A673 (cell line): ENCODE data around the gene PUM1. TPM values are rescaled to one million over a fixed set of nuclear protein-coding genes. Genes with fewer than 3 reads are reported as not detected.

Source experiments
- BruUV-seq: library from RNA; stranded (reverse); fragments of 400-500 nt; replicated peaks from 2 replicates; lab custom pipeline; 2021; lab: Mats Ljungman, UMichigan
- CTCF ChIA-PET: fragments of 300-600 bp; sonication (Branson Sonifier 250); formaldehyde crosslinking; loops from one replicate; lab custom pipeline; 2022; ENCODE audit warnings: antibody characterized with exemption; lab: Charles Lee
- POLR2A ChIA-PET: fragments of 300-600 bp; sonication (Branson Sonifier 250); formaldehyde crosslinking; loops from one replicate; lab custom pipeline; 2022; ENCODE audit warnings: antibody characterized with exemption; ENCODE audit not compliant: low non-redundant PET; lab: Charles Lee
- DNase-seq: peaks from one replicate; pipeline ENCODE4 v3.0.0-alpha.2; 2015; ENCODE audit warnings: low spot score
- H3K27ac ChIP-seq: fragments of 200-600 bp; sonication (generic); 2 replicates; pipeline ENCODE4 v1.5.1; 2016; ENCODE audit warnings: mixed run types, low read depth, mild to moderate bottlenecking, mixed read lengths, antibody characterized with exemption, low read length; ENCODE audit not compliant: poor library complexity, severe bottlenecking
- H3K27me3 ChIP-seq: fragments of 200-600 bp; sonication (generic); replicated peaks from 2 replicates; pipeline ENCODE4 v1.6.1; 2017; ENCODE audit warnings: mixed run types, low read depth, mild to moderate bottlenecking, mixed read lengths, antibody characterized with exemption, low read length; ENCODE audit not compliant: insufficient read depth, poor library complexity
- H3K36me3 ChIP-seq: fragments of 200-600 bp; sonication (generic); 2 replicates; pipeline ENCODE4 v1.6.1; 2016; ENCODE audit warnings: mixed run types, mild to moderate bottlenecking, mixed read lengths, antibody characterized with exemption, low read length; ENCODE audit not compliant: insufficient read depth, poor library complexity, severe bottlenecking
- H3K4me1 ChIP-seq: fragments of 200-600 bp; sonication (generic); 2 replicates; pipeline ENCODE4 v1.6.1; 2017; ENCODE audit warnings: mixed run types, mild to moderate bottlenecking, mixed read lengths, antibody characterized with exemption, low read length; ENCODE audit not compliant: insufficient read depth, poor library complexity, severe bottlenecking
- H3K4me3 ChIP-seq: fragments of 200-600 bp; sonication (generic); 2 replicates; pipeline ENCODE4 v1.5.1; 2016; ENCODE audit warnings: low read depth, mixed run types, mild to moderate bottlenecking, mixed read lengths, low read length; ENCODE audit not compliant: poor library complexity, severe bottlenecking
- H3K9me3 ChIP-seq: fragments of 200-600 bp; sonication (generic); 2 replicates; pipeline ENCODE4 v1.6.1; 2016; ENCODE audit warnings: mixed run types, low read depth, mild to moderate bottlenecking, mixed read lengths, antibody characterized with exemption, low read length; ENCODE audit not compliant: poor library complexity, severe bottlenecking
- EZH2 ChIP-seq: fragments of 200-600 bp; sonication (generic); IDR thresholded peaks from 2 replicates; pipeline ENCODE4 v1.6.1; 2017; ENCODE audit warnings: borderline replicate concordance, low read depth, mild to moderate bottlenecking, mixed read lengths, antibody characterized with exemption, low read length; ENCODE audit not compliant: poor library complexity, severe bottlenecking
- intact Hi-C: fragments of 100-400 bp; cut with micrococcal nuclease; formaldehyde crosslinking; loops from one replicate; pipeline ENCODE4 v1.10.0; 2022; ENCODE audit not compliant: unreplicated experiment
- total RNA-seq: library from RNA; stranded (reverse); gene quantifications from 2 replicates; pipeline ENCODE4 v1.2.3, GENCODE V29; 2021
- TF ChIP-seq, protein P1 (sequence below): fragments of 300-800, 200-600 bp; sonication (generic); conservative IDR thresholded peaks from 2 replicates; pipeline ENCODE4 v1.5.1; 2017; ENCODE audit warnings: low read depth, mild to moderate bottlenecking, antibody characterized with exemption, low read length, moderate library complexity, mixed read lengths

PUM1 gene
- total RNA-seq, 1 experiment from 2014 or later, result 138 TPM

GRCh38 chr1:30929135-30929889, 136.2 kb downstream of the PUM1 start:
- POLR2A ChIA-PET, result no interaction called here
- Histone ChIP-seq H3K27ac (no peak overlapping the region), H3K4me3 (no peak overlapping the region), H3K9me3 (no peaks in the 10 kb centered on the region), H3K4me1 (no peaks in the 10 kb centered on the region), H3K36me3 (peaks cover 26% of the 10 kb centered on the region), H3K27me3 (no peaks in the 10 kb centered on the region)
- CTCF ChIA-PET, result interaction anchor here (0.9 to 1.9 kb wide), 3 partner anchors 128 to 209 kb away, joined by 6 to 14 read pairs (median 10); no protein-coding TSS in a partner anchor
- intact Hi-C loops, result loop anchor here (5.0 kb wide), 1 partner anchor 212 kb away; no protein-coding TSS in a partner anchor
- TF ChIP-seq, protein P1, sequence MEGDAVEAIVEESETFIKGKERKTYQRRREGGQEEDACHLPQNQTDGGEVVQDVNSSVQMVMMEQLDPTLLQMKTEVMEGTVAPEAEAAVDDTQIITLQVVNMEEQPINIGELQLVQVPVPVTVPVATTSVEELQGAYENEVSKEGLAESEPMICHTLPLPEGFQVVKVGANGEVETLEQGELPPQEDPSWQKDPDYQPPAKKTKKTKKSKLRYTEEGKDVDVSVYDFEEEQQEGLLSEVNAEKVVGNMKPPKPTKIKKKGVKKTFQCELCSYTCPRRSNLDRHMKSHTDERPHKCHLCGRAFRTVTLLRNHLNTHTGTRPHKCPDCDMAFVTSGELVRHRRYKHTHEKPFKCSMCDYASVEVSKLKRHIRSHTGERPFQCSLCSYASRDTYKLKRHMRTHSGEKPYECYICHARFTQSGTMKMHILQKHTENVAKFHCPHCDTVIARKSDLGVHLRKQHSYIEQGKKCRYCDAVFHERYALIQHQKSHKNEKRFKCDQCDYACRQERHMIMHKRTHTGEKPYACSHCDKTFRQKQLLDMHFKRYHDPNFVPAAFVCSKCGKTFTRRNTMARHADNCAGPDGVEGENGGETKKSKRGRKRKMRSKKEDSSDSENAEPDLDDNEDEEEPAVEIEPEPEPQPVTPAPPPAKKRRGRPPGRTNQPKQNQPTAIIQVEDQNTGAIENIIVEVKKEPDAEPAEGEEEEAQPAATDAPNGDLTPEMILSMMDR, result peak; percentile 75
- no peak for TF ChIP-seq EZH2
- no TSS peak for BruUV-seq
- DNase-seq, result peak; percentile 61

- BruUV-seq, result no TSS peak
These were observed 136.8 kb downstream of the PUM1 start for GRCh38 chr1:30928789-30929134.

GRCh38 chr1:30928171-30928570, 137.3 kb downstream of the PUM1 start:
- Histone ChIP-seq H3K27ac (no peak overlapping the region), H3K4me3 (no peak overlapping the region), H3K9me3 (no peaks in the 10 kb centered on the region), H3K4me1 (no peaks in the 10 kb centered on the region), H3K36me3 (peaks cover 15% of the 10 kb centered on the region), H3K27me3 (no peaks in the 10 kb centered on the region)
- POLR2A ChIA-PET, result no interaction called here
- no peak for TF ChIP-seq EZH2
- TF ChIP-seq, protein P1, result no peak
- intact Hi-C loops, result loop anchor here (5.0 kb wide), 1 partner anchor 211 kb away; no protein-coding TSS in a partner anchor
- no peak for DNase-seq
- no TSS peak for BruUV-seq
- CTCF ChIA-PET, result interaction anchor here (1.9 kb wide), 1 partner anchor 127 kb away, joined by 14 read pairs; no protein-coding TSS in a partner anchor

More at GRCh38 chr1:30928789-30929134, 136.8 kb downstream of the PUM1 start:
- CTCF ChIA-PET, result interaction anchor here (1.9 kb wide), 1 partner anchor 127 kb away, joined by 14 read pairs; no protein-coding TSS in a partner anchor
- POLR2A ChIA-PET, result no interaction called here
- Histone ChIP-seq H3K4me3 (no peak overlapping the region), H3K27ac (no peak overlapping the region), H3K36me3 (peaks cover 21% of the 10 kb centered on the region), H3K27me3 (no peaks in the 10 kb centered on the region), H3K4me1 (no peaks in the 10 kb centered on the region), H3K9me3 (no peaks in the 10 kb centered on the region)
- TF ChIP-seq, protein P1, result no peak
- TF ChIP-seq EZH2, result no peak
- DNase-seq, result no peak
- intact Hi-C loops, result loop anchor here (5.0 kb wide), 1 partner anchor 211 kb away; no protein-coding TSS in a partner anchor
